HEK293 (cell line): ENCODE results near the gene ALOX12.
"Not testable (repeated sequence)": the region's sequence is repeated elsewhere in the genome, so short reads cannot be mapped to it uniquely, and the experiment has no call there.

ENCODE experiments used
- CTCF ChIA-PET: fragments of 350-600 bp; formaldehyde crosslinking; extraction: SDS; loops from one replicate; lab custom pipeline; 2021; ENCODE audit warnings: antibody characterized with exemption; lab: Yijun Ruan, JAX
- POLR2A ChIA-PET: fragments of 300-600 bp; formaldehyde crosslinking; extraction: SDS; loops from one replicate; lab custom pipeline; 2020; ENCODE audit warnings: antibody characterized with exemption, inconsistent platforms; lab: Yijun Ruan, JAX
- H3K27ac ChIP-seq: fragments of 200-500 bp; sonication (Bioruptor generic); 2 replicates; pipeline ENCODE4 v1.5.1; 2014; ENCODE audit warnings: low read depth, low read length, control low read depth, inconsistent platforms; ENCODE audit errors: extremely low read depth
- H3K36me3 ChIP-seq, 2 experiments: fragments of 200-500 bp in 1 of 2; sonication (Bioruptor generic) in 1 of 2; 1 replicate in 1 of 2; 2 replicates in 1 of 2; pipeline ENCODE4 v1.5.1; 2014 to 2017; ENCODE audit warnings: inconsistent platforms in 2 of 2, low read length in 2 of 2; ENCODE audit not compliant: control insufficient read depth in 2 of 2, insufficient read depth in 1 of 2
- H3K4me1 ChIP-seq: fragments of 200-500 bp; sonication (Bioruptor generic); 2 replicates; pipeline ENCODE4 v1.5.1; 2014; ENCODE audit warnings: mild to moderate bottlenecking, low read length, inconsistent platforms; ENCODE audit not compliant: control insufficient read depth, insufficient read depth
- H3K4me3 ChIP-seq: 2 replicates; pipeline ENCODE4 v1.5.1; 2011; ENCODE audit warnings: low read depth, mild to moderate bottlenecking, control low read depth, low read length, moderate library complexity
- H3K9me3 ChIP-seq: fragments of 200-500 bp; sonication (Bioruptor generic); 2 replicates; pipeline ENCODE4 v1.5.1; 2014; ENCODE audit warnings: low read depth, low read length, inconsistent platforms; ENCODE audit not compliant: control insufficient read depth, insufficient read depth
- AEBP2 ChIP-seq: fragments of 450-650 bp; formaldehyde crosslinking; IDR thresholded peaks from 2 replicates; pipeline ENCODE4 v1.5.1; 2016; ENCODE audit warnings: missing biosample characterization, missing genetic modification characterization, borderline replicate concordance
- ATF2 ChIP-seq: fragments of 450-650 bp; formaldehyde crosslinking; IDR thresholded peaks from 2 replicates; pipeline ENCODE4 v1.5.1; 2016; ENCODE audit warnings: missing biosample characterization, missing genetic modification characterization, low read depth
- GLIS1 ChIP-seq: fragments of 450-650 bp; formaldehyde crosslinking; IDR thresholded peaks from 2 replicates; pipeline ENCODE4 v1.5.1; 2016; ENCODE audit warnings: missing biosample characterization, missing genetic modification characterization
- IKZF3 ChIP-seq: fragments of 450-650 bp; IDR thresholded peaks from 2 replicates; pipeline ENCODE4 v1.5.0; 2018; ENCODE audit warnings: missing biosample characterization, mild to moderate bottlenecking, missing genetic modification characterization, moderate library complexity
- OSR2 ChIP-seq: fragments of 450-650 bp; formaldehyde crosslinking; IDR thresholded peaks from 2 replicates; pipeline ENCODE4 v1.5.1; 2016; ENCODE audit warnings: missing biosample characterization, missing genetic modification characterization
- PATZ1 ChIP-seq: fragments of 450-650 bp; formaldehyde crosslinking; IDR thresholded peaks from 2 replicates; pipeline ENCODE4 v1.5.1; 2016; ENCODE audit warnings: missing biosample characterization, missing genetic modification characterization
- PRDM1 ChIP-seq: fragments of 450-650 bp; formaldehyde crosslinking; IDR thresholded peaks from 2 replicates; pipeline ENCODE4; 2016; ENCODE audit warnings: missing biosample characterization, missing genetic modification characterization
- SETDB1 ChIP-seq: IDR thresholded peaks from one replicate; pipeline ENCODE4 v1.6.1; 2017; ENCODE audit warnings: mild to moderate bottlenecking, low read length, moderate library complexity, mixed read lengths; ENCODE audit not compliant: insufficient read length
- SP2 ChIP-seq: fragments of 450-650 bp; formaldehyde crosslinking; IDR thresholded peaks from 2 replicates; pipeline ENCODE4 v1.5.1; 2016; ENCODE audit warnings: missing biosample characterization, missing genetic modification characterization
- TCF7L2 ChIP-seq: IDR thresholded peaks from 2 replicates; pipeline ENCODE4 v1.6.1; 2011; ENCODE audit warnings: low read depth, mild to moderate bottlenecking, inconsistent platforms, low read length, moderate library complexity, borderline replicate concordance
- TRIM28 ChIP-seq: IDR thresholded peaks from 2 replicates; pipeline ENCODE4 v1.6.1; 2011; ENCODE audit warnings: low read length, control low read depth, borderline replicate concordance
- WT1 ChIP-seq: fragments of 450-650 bp; formaldehyde crosslinking; IDR thresholded peaks from 2 replicates; pipeline ENCODE4 v1.5.1; 2016; ENCODE audit warnings: missing biosample characterization, missing genetic modification characterization
- ZEB2 ChIP-seq: fragments of 450-650 bp; formaldehyde crosslinking; IDR thresholded peaks from 2 replicates; pipeline ENCODE4 v1.5.1; 2016; ENCODE audit warnings: missing biosample characterization, missing genetic modification characterization
- ZFHX2 ChIP-seq: fragments of 450-650 bp; formaldehyde crosslinking; conservative IDR thresholded peaks from 2 replicates; pipeline ENCODE4 v1.5.1; 2016; ENCODE audit warnings: missing biosample characterization, missing genetic modification characterization
- ZNF155 ChIP-seq: fragments of 450-650 bp; formaldehyde crosslinking; IDR thresholded peaks from 2 replicates; pipeline ENCODE4 v1.5.1; 2016; ENCODE audit warnings: missing biosample characterization, missing genetic modification characterization
- ZNF23 ChIP-seq: fragments of 450-650 bp; formaldehyde crosslinking; IDR thresholded peaks from 2 replicates; pipeline ENCODE4 v1.5.1; 2016; ENCODE audit warnings: missing biosample characterization, missing genetic modification characterization, borderline replicate concordance
- ZNF248 ChIP-seq: fragments of 450-650 bp; formaldehyde crosslinking; IDR thresholded peaks from 2 replicates; pipeline ENCODE4 v1.5.1; 2017; ENCODE audit warnings: missing biosample characterization, missing genetic modification characterization
- ZNF335 ChIP-seq: fragments of 450-650 bp; formaldehyde crosslinking; conservative IDR thresholded peaks from 2 replicates; pipeline ENCODE4 v1.5.1; 2016; ENCODE audit warnings: missing biosample characterization, missing genetic modification characterization
- ZNF341 ChIP-seq: fragments of 450-650 bp; formaldehyde crosslinking; IDR thresholded peaks from 2 replicates; pipeline ENCODE4; 2016; ENCODE audit warnings: low read depth, missing biosample characterization, missing genetic modification characterization
- ZNF366 ChIP-seq: fragments of 450-650 bp; formaldehyde crosslinking; conservative IDR thresholded peaks from 2 replicates; pipeline ENCODE4 v1.5.1; 2016; ENCODE audit warnings: missing biosample characterization, missing genetic modification characterization
- ZNF544 ChIP-seq: fragments of 450-650 bp; formaldehyde crosslinking; IDR thresholded peaks from 2 replicates; pipeline ENCODE4 v1.5.0; 2017; ENCODE audit warnings: missing biosample characterization, missing genetic modification characterization
- ZNF600 ChIP-seq: fragments of 450-650 bp; formaldehyde crosslinking; IDR thresholded peaks from 2 replicates; pipeline ENCODE4 v1.5.1; 2016; ENCODE audit warnings: missing biosample characterization, missing genetic modification characterization
- ZNF621 ChIP-seq: fragments of 450-650 bp; formaldehyde crosslinking; IDR thresholded peaks from 2 replicates; pipeline ENCODE4 v1.5.1; 2017; ENCODE audit warnings: missing biosample characterization, missing genetic modification characterization
- ZNF629 ChIP-seq: fragments of 450-650 bp; formaldehyde crosslinking; IDR thresholded peaks from 2 replicates; pipeline ENCODE4 v1.5.1; 2017; ENCODE audit warnings: missing biosample characterization, missing genetic modification characterization
- ZNF654 ChIP-seq: fragments of 450-650 bp; formaldehyde crosslinking; IDR thresholded peaks from 2 replicates; pipeline ENCODE4 v1.5.1; 2016; ENCODE audit warnings: low read depth, missing biosample characterization, missing genetic modification characterization
- ZNF792 ChIP-seq: fragments of 450-650 bp; formaldehyde crosslinking; IDR thresholded peaks from 2 replicates; pipeline ENCODE4 v1.5.1; 2016; ENCODE audit warnings: missing biosample characterization, missing genetic modification characterization
- TF ChIP-seq, protein P1 (sequence below): fragments of 450-650 bp; formaldehyde crosslinking; optimal IDR thresholded peaks from 2 replicates; pipeline ENCODE3; 2016; ENCODE audit warnings: missing biosample characterization, mild to moderate bottlenecking, missing genetic modification characterization

The ALOX12 gene

DNA sequence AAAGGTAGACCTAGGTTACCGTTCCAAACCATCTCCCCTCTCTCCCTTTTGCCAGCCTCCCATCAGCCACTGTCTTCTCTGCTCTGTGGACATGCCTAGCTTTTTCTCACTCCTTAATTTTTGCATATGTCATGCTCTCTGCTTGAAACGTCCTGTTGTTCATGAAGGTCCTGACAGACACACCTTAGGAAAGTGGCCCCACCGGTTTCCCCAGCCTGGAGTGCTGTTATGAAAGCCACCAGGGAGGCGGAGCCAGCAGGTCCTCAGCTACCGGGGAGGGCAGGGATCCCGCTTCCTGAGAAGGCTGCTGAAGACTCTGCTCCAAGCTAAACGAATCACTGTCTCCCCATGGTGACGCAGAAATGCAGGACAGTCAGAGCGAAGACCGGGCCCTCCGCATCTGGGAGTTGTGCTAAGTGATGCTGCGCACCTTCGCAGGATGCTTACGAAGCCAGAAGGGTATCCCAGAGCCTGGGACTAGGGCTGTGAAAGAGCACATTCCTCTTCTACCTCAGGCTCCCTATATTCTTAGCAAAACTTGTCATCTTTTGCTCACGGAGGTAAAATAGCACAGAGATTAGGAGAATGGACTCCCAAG is 50.4 kb downstream of the ALOX12 start (continued):
- TF ChIP-seq ATF2 = no peak
- peak; percentile 93 for TF ChIP-seq ZNF600 (tag by site-specific recombination)
- TF ChIP-seq ZNF23 = no peak
- TF ChIP-seq ZNF792 (tag by site-specific recombination) = no peak
- TF ChIP-seq ZNF248 (tag by site-specific recombination) = no peak
- TF ChIP-seq ZFHX2 (tag by site-specific recombination) = no peak
- TF ChIP-seq SETDB1 = no peak
- no peak for TF ChIP-seq ZNF155 (tag by site-specific recombination)
- TF ChIP-seq PATZ1 (tag by site-specific recombination) = no peak; the same call in 1 of the 2 replicates
- no peak for TF ChIP-seq AEBP2
- no peak for TF ChIP-seq WT1 (tag by site-specific recombination)
- TF ChIP-seq ZNF544 (tag by site-specific recombination) = no peak
- TF ChIP-seq ZNF654 (tag by site-specific recombination) = no peak
- peak; percentile 64; the same call in 1 of the 2 replicates for TF ChIP-seq TRIM28
- TF ChIP-seq ZNF629 = peak; percentile 55
- peak; percentile 33; the same call in 1 of the 2 replicates for TF ChIP-seq GLIS1
- TF ChIP-seq ZNF621 (tag by site-specific recombination) = no peak

DNA sequence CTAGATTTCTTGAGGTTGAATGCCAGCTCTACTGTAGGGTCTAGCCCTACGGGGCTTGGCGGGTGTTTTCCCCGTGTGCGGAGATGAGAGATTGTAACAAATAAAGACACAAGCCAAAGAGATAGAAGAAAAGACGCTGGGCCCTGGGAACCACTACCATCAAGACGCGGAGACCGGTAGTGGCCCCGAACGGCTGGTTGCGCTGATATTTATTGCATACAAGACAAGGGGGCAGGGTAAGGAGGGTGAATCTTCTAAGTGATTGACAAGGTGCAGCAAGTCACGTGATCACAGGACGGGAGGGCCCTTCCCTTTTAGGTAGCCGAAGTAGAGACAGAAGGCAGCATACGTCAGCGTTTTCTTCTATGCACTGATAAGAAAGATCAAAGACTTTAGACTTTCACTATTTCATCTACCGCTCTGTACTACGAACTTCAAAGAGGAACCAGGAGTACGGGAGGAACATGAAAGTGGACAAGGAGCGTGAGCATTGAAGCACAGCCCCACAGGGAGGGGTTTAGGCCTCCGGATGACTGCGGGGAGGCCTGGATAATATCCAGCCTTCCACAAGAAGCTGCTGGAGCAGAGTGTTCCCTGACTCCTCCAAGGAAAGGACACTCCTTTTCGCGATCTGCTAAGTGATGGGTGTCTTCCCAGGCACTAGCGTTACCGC is 51.0 kb downstream of the ALOX12 start:
- H3K9me3 ChIP-seq = not testable (repeated sequence)
- TF ChIP-seq SP2 (tag by site-specific recombination) = peak; percentile 28
- TF ChIP-seq ZNF366 (tag by site-specific recombination) = peak; percentile 73
- TF ChIP-seq, protein P1, sequence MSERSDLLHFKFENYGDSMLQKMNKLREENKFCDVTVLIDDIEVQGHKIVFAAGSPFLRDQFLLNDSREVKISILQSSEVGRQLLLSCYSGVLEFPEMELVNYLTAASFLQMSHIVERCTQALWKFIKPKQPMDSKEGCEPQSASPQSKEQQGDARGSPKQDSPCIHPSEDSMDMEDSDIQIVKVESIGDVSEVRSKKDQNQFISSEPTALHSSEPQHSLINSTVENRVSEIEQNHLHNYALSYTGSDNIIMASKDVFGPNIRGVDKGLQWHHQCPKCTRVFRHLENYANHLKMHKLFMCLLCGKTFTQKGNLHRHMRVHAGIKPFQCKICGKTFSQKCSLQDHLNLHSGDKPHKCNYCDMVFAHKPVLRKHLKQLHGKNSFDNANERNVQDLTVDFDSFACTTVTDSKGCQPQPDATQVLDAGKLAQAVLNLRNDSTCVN (tag by site-specific recombination) = peak; percentile 18
- TF ChIP-seq ZNF341 = peak; percentile 34; the same call in 1 of the 2 replicates
- peak; percentile 87 for TF ChIP-seq TCF7L2
- TF ChIP-seq IKZF3 = peak; percentile 36; the same call in 1 of the 2 replicates
- TF ChIP-seq OSR2 (tag by site-specific recombination) = peak; percentile 80
- TF ChIP-seq ZNF335 (tag by site-specific recombination) = peak; percentile 65
- TF ChIP-seq ATF2 = peak; percentile 23; the same call in 1 of the 2 replicates
- TF ChIP-seq PRDM1 (tag by site-specific recombination) = peak; percentile 75
- TF ChIP-seq ZEB2 (tag by site-specific recombination) = 0 out of 2 replicates have a peak, but pooled peaks have one; percentile 23
- peak; percentile 17; the same call in 1 of the 2 replicates for TF ChIP-seq GLIS1
- TF ChIP-seq, all 188 proteins: peak for 12; not testable (repeated sequence) for 176
- CTCF ChIA-PET = interaction anchor here (0.6 to 12.8 kb wide), 48 partner anchors 8 to 1011 kb away, joined by 3 to 388 read pairs (median 6); partner anchors contain the start of genes ACAP1, ASGR1, BCL6B and SLC16A13
- not testable (repeated sequence) for H3K4me1 ChIP-seq, H3K36me3 ChIP-seq
- H3K4me3 ChIP-seq = peak overlapping the region; percentile 0; the same call in 1 of the 2 replicates
- peak overlapping the region; percentile 34; the same call in 1 of the 2 replicates for H3K27ac ChIP-seq
- POLR2A ChIA-PET = interaction anchor here (0.7 to 1.9 kb wide), 6 partner anchors 11 to 283 kb away, joined by 5 to 21 read pairs (median 9); partner anchors contain the start of genes ACADVL, DLG4, NEURL4 and SLC16A13
